A673 (cell line): Measurements from ENCODE around the gene RPL31. TPM values are rescaled to one million over a fixed set of nuclear protein-coding genes. Genes with fewer than 3 reads are reported as not detected.

Source experiments
- BruUV-seq: library from RNA; stranded (reverse); fragments of 400-500 nt; replicated peaks from 2 replicates; lab custom pipeline; 2021; lab: Mats Ljungman, UMichigan
- CTCF ChIA-PET: fragments of 300-600 bp; sonication (Branson Sonifier 250); formaldehyde crosslinking; loops from one replicate; lab custom pipeline; 2022; ENCODE audit warnings: antibody characterized with exemption; lab: Charles Lee
- POLR2A ChIA-PET: fragments of 300-600 bp; sonication (Branson Sonifier 250); formaldehyde crosslinking; loops from one replicate; lab custom pipeline; 2022; ENCODE audit warnings: antibody characterized with exemption; ENCODE audit not compliant: low non-redundant PET; lab: Charles Lee
- DNase-seq: peaks from one replicate; pipeline ENCODE4 v3.0.0-alpha.2; 2015; ENCODE audit warnings: low spot score
- H3K27ac ChIP-seq: fragments of 200-600 bp; sonication (generic); 2 replicates; pipeline ENCODE4 v1.5.1; 2016; ENCODE audit warnings: mixed run types, low read depth, mild to moderate bottlenecking, mixed read lengths, antibody characterized with exemption, low read length; ENCODE audit not compliant: poor library complexity, severe bottlenecking
- H3K27me3 ChIP-seq: fragments of 200-600 bp; sonication (generic); replicated peaks from 2 replicates; pipeline ENCODE4 v1.6.1; 2017; ENCODE audit warnings: mixed run types, low read depth, mild to moderate bottlenecking, mixed read lengths, antibody characterized with exemption, low read length; ENCODE audit not compliant: insufficient read depth, poor library complexity
- H3K36me3 ChIP-seq: fragments of 200-600 bp; sonication (generic); 2 replicates; pipeline ENCODE4 v1.6.1; 2016; ENCODE audit warnings: mixed run types, mild to moderate bottlenecking, mixed read lengths, antibody characterized with exemption, low read length; ENCODE audit not compliant: insufficient read depth, poor library complexity, severe bottlenecking
- H3K4me1 ChIP-seq: fragments of 200-600 bp; sonication (generic); 2 replicates; pipeline ENCODE4 v1.6.1; 2017; ENCODE audit warnings: mixed run types, mild to moderate bottlenecking, mixed read lengths, antibody characterized with exemption, low read length; ENCODE audit not compliant: insufficient read depth, poor library complexity, severe bottlenecking
- H3K4me3 ChIP-seq: fragments of 200-600 bp; sonication (generic); 2 replicates; pipeline ENCODE4 v1.5.1; 2016; ENCODE audit warnings: low read depth, mixed run types, mild to moderate bottlenecking, mixed read lengths, low read length; ENCODE audit not compliant: poor library complexity, severe bottlenecking
- H3K9me3 ChIP-seq: fragments of 200-600 bp; sonication (generic); 2 replicates; pipeline ENCODE4 v1.6.1; 2016; ENCODE audit warnings: mixed run types, low read depth, mild to moderate bottlenecking, mixed read lengths, antibody characterized with exemption, low read length; ENCODE audit not compliant: poor library complexity, severe bottlenecking
- EZH2 ChIP-seq: fragments of 200-600 bp; sonication (generic); IDR thresholded peaks from 2 replicates; pipeline ENCODE4 v1.6.1; 2017; ENCODE audit warnings: borderline replicate concordance, low read depth, mild to moderate bottlenecking, mixed read lengths, antibody characterized with exemption, low read length; ENCODE audit not compliant: poor library complexity, severe bottlenecking
- intact Hi-C: fragments of 100-400 bp; cut with micrococcal nuclease; formaldehyde crosslinking; loops from one replicate; pipeline ENCODE4 v1.10.0; 2022; ENCODE audit not compliant: unreplicated experiment
- total RNA-seq: library from RNA; stranded (reverse); gene quantifications from 2 replicates; pipeline ENCODE4 v1.2.3, GENCODE V29; 2021
- TF ChIP-seq, protein P1 (sequence below): fragments of 300-800, 200-600 bp; sonication (generic); conservative IDR thresholded peaks from 2 replicates; pipeline ENCODE4 v1.5.1; 2017; ENCODE audit warnings: low read depth, mild to moderate bottlenecking, antibody characterized with exemption, low read length, moderate library complexity, mixed read lengths

Gene RPL31
- total RNA-seq, 1 experiment from 2014 or later: 1,196 TPM

DNA sequence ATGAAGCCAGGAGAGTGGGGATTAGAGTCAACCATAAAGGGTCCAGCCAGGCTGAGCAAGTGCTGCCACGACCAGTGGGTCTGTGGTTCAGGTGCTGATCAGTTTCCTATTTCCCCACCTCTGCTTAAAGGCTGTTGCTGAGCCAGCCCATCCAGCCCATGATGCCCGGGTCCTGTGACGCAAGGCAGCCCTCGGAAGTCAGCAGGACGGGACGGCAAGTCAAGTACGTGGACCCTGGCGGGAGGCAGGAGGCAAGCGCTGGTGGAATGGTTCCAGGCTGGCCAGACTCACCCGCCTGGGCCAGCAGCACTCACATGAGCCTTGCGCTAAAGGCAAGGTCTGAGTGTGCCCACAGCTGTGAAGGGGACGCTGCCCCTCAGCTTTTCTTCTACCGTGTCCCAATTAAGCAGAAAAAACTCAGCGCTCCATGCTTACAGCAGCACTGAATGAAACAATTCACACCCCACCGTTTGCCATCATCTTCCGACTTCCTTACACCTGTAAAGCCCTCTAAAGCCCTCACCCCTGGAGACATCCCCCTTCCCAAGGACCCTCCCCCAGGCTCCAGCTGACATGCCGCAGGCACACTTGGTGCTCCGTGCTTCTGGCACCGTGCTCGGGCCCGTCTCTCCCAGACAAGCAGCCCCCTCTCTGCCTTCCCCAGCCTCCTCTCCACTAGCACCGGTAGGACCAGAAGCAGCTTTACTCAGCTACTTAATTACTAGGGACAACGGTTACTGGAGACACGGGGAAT is 11.3 kb upstream of the RPL31 start:
- ChIA-PET POLR2A (interaction anchor here (0.7 kb wide), 1 partner anchor 11 kb away, joined by 4 read pairs; the partner anchor contains the start of gene RPL31), CTCF (no interaction called here)
- BruUV-seq: no TSS peak
- Histone ChIP-seq H3K36me3 (no peaks in the 10 kb centered on the region), H3K4me1 (no peaks in the 10 kb centered on the region), H3K9me3 (no peaks in the 10 kb centered on the region), H3K27me3 (no peaks in the 10 kb centered on the region), H3K27ac (no peak overlapping the region), H3K4me3 (no peak overlapping the region)
- intact Hi-C loops: no loop called here
- TF ChIP-seq, protein P1, sequence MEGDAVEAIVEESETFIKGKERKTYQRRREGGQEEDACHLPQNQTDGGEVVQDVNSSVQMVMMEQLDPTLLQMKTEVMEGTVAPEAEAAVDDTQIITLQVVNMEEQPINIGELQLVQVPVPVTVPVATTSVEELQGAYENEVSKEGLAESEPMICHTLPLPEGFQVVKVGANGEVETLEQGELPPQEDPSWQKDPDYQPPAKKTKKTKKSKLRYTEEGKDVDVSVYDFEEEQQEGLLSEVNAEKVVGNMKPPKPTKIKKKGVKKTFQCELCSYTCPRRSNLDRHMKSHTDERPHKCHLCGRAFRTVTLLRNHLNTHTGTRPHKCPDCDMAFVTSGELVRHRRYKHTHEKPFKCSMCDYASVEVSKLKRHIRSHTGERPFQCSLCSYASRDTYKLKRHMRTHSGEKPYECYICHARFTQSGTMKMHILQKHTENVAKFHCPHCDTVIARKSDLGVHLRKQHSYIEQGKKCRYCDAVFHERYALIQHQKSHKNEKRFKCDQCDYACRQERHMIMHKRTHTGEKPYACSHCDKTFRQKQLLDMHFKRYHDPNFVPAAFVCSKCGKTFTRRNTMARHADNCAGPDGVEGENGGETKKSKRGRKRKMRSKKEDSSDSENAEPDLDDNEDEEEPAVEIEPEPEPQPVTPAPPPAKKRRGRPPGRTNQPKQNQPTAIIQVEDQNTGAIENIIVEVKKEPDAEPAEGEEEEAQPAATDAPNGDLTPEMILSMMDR: no peak
- no peak for TF ChIP-seq EZH2
- DNase-seq: no peak

DNA sequence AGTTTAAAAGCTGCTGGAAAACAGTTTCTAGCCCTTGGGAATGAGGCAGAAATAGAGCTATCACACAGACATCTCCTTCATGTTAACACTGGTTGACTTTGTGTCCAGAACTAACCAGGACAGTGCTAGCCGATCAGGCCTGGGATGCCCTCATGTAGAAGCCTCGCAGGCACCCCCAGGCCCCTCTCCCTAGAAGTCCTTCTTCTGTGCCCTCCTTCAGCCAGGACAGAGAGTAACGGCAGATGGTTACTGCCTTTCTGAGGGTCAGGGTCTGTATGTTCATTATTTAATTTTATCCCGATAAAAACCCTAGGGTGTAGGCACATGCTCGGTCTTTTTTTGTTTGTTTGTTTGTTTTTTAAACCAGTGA is 10.7 kb upstream of the RPL31 start:
- Histone ChIP-seq H3K4me1 (no peaks in the 10 kb centered on the region), H3K27me3 (no peaks in the 10 kb centered on the region), H3K36me3 (no peaks in the 10 kb centered on the region), H3K9me3 (no peaks in the 10 kb centered on the region), H3K27ac (no peak overlapping the region), H3K4me3 (no peak overlapping the region)
- BruUV-seq: no TSS peak
- ChIA-PET POLR2A (no interaction called here), CTCF (no interaction called here)
- intact Hi-C loops: no loop called here
- TF ChIP-seq EZH2: no peak
- TF ChIP-seq, protein P1: no peak
- DNase-seq: no peak

DNA sequence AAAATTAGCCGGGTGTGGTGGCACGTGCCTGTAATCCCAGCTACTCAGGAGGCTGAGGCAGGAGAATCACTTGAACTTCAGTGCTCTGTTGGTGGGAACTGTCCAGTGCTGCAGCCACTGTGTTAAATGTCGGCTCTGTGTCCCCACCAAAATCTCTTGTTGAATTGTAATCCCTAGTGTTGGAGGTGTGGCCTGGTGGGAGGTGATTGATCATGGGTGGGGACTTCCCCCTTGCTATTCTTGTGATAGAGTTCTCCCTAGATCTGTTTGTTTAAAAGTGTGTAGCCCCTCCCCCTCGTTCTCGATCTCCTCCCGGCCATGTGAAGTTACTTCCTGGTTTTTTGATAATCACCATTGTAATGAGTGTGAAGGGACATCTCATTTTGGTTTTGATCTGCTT is 9.8 kb upstream of the RPL31 start:
- Histone ChIP-seq H3K9me3 (no peaks in the 10 kb centered on the region), H3K4me1 (no peaks in the 10 kb centered on the region), H3K27me3 (no peaks in the 10 kb centered on the region), H3K27ac (no peak overlapping the region), H3K4me3 (no peak overlapping the region), H3K36me3 (no peaks in the 10 kb centered on the region)
- DNase-seq: no peak
- CTCF ChIA-PET: no interaction called here
- POLR2A ChIA-PET: no interaction called here
- no peak for TF ChIP-seq EZH2
- TF ChIP-seq, protein P1: no peak
- intact Hi-C loops: no loop called here
- BruUV-seq: no TSS peak
